WTC11 (cell line): Measurements from ENCODE around the gene C19orf85. TPM values are rescaled to one million over a fixed set of nuclear protein-coding genes. Genes with fewer than 3 reads are reported as not detected.

Source experiments
- ATAC-seq: fragments of 200-7000 bp; cut with Tn5 transposase; 2 replicates; pipeline ENCODE4 v1.10.0; 2021; ENCODE audit warnings: mild to moderate bottlenecking, moderate library complexity
- CTCF ChIA-PET: fragments of 300-600 bp; sonication (Branson Sonifier 250); formaldehyde crosslinking; loops from one replicate; lab custom pipeline; 2021; ENCODE audit warnings: antibody characterized with exemption; lab: Charles Lee
- POLR2A ChIA-PET: fragments of 350-600 bp; sonication (Branson Sonifier 250); formaldehyde crosslinking; loops from one replicate; lab custom pipeline; 2021; ENCODE audit warnings: antibody characterized with exemption; lab: Charles Lee
- DNase-seq: peaks from one replicate; pipeline ENCODE4 v3.0.0; 2021; ENCODE audit warnings: low spot score
- H3K27ac Mint-ChIP-seq: 2 replicates; pipeline ENCODE4 v1.8.0; 2021; ENCODE audit warnings: mixed read lengths
- H3K27me3 Mint-ChIP-seq: 2 replicates; pipeline ENCODE4 v1.8.0; 2021; ENCODE audit warnings: low read depth, mild to moderate bottlenecking, moderate library complexity, mixed read lengths
- H3K36me3 Mint-ChIP-seq: 2 replicates; pipeline ENCODE4 v1.8.0; 2021; ENCODE audit warnings: mixed read lengths
- H3K4me1 Mint-ChIP-seq: 2 replicates; pipeline ENCODE4 v1.8.0; 2022; ENCODE audit warnings: mixed read lengths
- H3K4me3 Mint-ChIP-seq: 2 replicates; pipeline ENCODE4 v1.8.0; 2021; ENCODE audit warnings: mild to moderate bottlenecking, moderate library complexity, mixed read lengths
- H3K9me3 Mint-ChIP-seq: 2 replicates; pipeline ENCODE4 v1.8.0; 2021; ENCODE audit warnings: mixed read lengths
- ATF2 ChIP-seq: sonication (generic); formaldehyde crosslinking; IDR thresholded peaks from 2 replicates; pipeline ENCODE4 v1.8.1; 2022; ENCODE audit warnings: low read depth, missing genetic modification reagents, borderline replicate concordance
- E2F1 ChIP-seq: sonication (generic); formaldehyde crosslinking; IDR thresholded peaks from 2 replicates; pipeline ENCODE4 v1.8.0; 2022; ENCODE audit warnings: mild to moderate bottlenecking, missing genetic modification reagents
- ERG ChIP-seq: fragments of 250-450 bp; sonication (Bioruptor Pico); IDR thresholded peaks from 2 replicates; pipeline ENCODE4 v1.8.0; 2021; ENCODE audit warnings: mild to moderate bottlenecking
- FOXP1 ChIP-seq: sonication (generic); formaldehyde crosslinking; IDR thresholded peaks from 2 replicates; pipeline ENCODE4 v1.8.0; 2022; ENCODE audit warnings: missing genetic modification reagents, mild to moderate bottlenecking, moderate library complexity, borderline replicate concordance
- GABPB1 ChIP-seq: sonication (generic); formaldehyde crosslinking; IDR thresholded peaks from 2 replicates; pipeline ENCODE4 v1.8.1; 2023; ENCODE audit warnings: mild to moderate bottlenecking, missing genetic modification reagents
- HMGXB4 ChIP-seq: sonication (generic); formaldehyde crosslinking; IDR thresholded peaks from 2 replicates; pipeline ENCODE4 v1.8.1; 2023; ENCODE audit warnings: mild to moderate bottlenecking, moderate library complexity, missing genetic modification reagents
- NFE2L1 ChIP-seq: sonication (generic); formaldehyde crosslinking; IDR thresholded peaks from 2 replicates; pipeline ENCODE4 v1.8.1; 2023; ENCODE audit warnings: missing genetic modification reagents
- SMAD3 ChIP-seq: sonication (generic); formaldehyde crosslinking; IDR thresholded peaks from 2 replicates; pipeline ENCODE4 v1.8.0; 2022; ENCODE audit warnings: missing genetic modification reagents, mild to moderate bottlenecking, borderline replicate concordance
- SMAD4 ChIP-seq: sonication (generic); formaldehyde crosslinking; IDR thresholded peaks from 2 replicates; pipeline ENCODE4 v1.8.0; 2022; ENCODE audit warnings: mild to moderate bottlenecking, missing genetic modification reagents
- STAT6 ChIP-seq: sonication (generic); formaldehyde crosslinking; conservative IDR thresholded peaks from 2 replicates; pipeline ENCODE4 v1.8.1; 2023; ENCODE audit warnings: mild to moderate bottlenecking, low read depth, missing genetic modification reagents, moderate library complexity
- TEAD4 ChIP-seq: sonication (generic); formaldehyde crosslinking; IDR thresholded peaks from 2 replicates; pipeline ENCODE4 v1.8.0; 2022; ENCODE audit warnings: mild to moderate bottlenecking, missing genetic modification reagents
- ZNF219 ChIP-seq: sonication (generic); formaldehyde crosslinking; IDR thresholded peaks from 2 replicates; pipeline ENCODE4 v1.8.0; 2023; ENCODE audit warnings: missing genetic modification reagents, mild to moderate bottlenecking, borderline replicate concordance
- ZNF232 ChIP-seq: sonication (generic); formaldehyde crosslinking; IDR thresholded peaks from 2 replicates; pipeline ENCODE4 v1.8.0; 2022; ENCODE audit warnings: mild to moderate bottlenecking, missing genetic modification reagents
- ZNF281 ChIP-seq: sonication (generic); formaldehyde crosslinking; IDR thresholded peaks from 2 replicates; pipeline ENCODE4 v1.8.0; 2023; ENCODE audit warnings: mild to moderate bottlenecking, missing genetic modification reagents
- ZNF512 ChIP-seq: sonication (generic); formaldehyde crosslinking; IDR thresholded peaks from 2 replicates; pipeline ENCODE4 v1.8.1; 2022; ENCODE audit warnings: missing genetic modification reagents, borderline replicate concordance
- total RNA-seq: library from RNA; stranded (reverse); gene quantifications from 3 replicates; pipeline ENCODE4 v1.2.3, GENCODE V29; 2021
- TF ChIP-seq, protein P1 (sequence below): sonication (generic); formaldehyde crosslinking; conservative IDR thresholded peaks from 2 replicates; pipeline ENCODE4 v1.8.1; 2022; ENCODE audit warnings: mild to moderate bottlenecking, missing genetic modification reagents
- TF ChIP-seq, protein P2 (sequence below): sonication (generic); formaldehyde crosslinking; IDR thresholded peaks from 2 replicates; pipeline ENCODE4 v1.8.0; 2023; ENCODE audit warnings: missing genetic modification reagents, mild to moderate bottlenecking, borderline replicate concordance

C19orf85 gene
- total RNA-seq, 1 experiment from 2014 or later = 2.2 TPM

DNA sequence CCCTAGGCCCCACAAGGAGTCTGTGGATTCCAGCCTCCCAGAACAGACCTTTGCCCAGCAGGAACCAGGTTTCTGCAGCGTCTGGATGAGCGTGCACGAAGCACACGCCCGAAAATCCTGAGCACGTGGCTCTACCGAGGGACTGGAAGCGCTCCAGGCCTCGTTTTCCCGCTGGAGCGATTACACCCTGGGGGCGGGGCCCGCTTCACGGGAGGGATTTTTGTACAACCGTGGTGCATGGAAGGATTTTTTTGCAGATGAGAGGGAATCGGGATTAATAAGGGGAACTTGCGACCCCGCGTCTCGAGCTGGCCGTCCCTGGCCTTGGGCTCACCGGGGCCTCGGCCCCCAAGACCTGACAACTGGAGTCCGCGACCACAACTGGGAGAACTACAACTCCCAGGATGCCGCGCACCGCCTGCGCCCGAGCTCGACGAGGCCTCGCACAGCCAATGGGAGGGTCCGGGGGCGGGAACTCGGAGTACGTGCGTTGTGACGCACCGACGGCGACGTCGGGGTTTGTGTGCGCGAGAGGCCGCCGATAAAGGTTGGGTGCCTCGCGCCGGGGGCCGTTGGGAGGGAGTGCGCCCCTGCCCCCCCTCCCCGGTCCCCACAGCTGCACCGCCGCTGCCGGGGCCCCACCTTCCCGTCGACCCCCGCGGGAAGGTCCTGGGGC, 11.7 kb upstream of the C19orf85 start, which contains the start of gene ZNF628:
ZNF628 (plus strand) TSS at position 518 of the 676 bp plus-strand sequence. CDS start 3,294 bp downstream, outside the sequence.
- peaks cover 9% of the 10 kb centered on the region for H3K27me3 Mint-ChIP-seq
- H3K4me1 Mint-ChIP-seq = peaks cover 27% of the 10 kb centered on the region
- peak within 1 kb of the TSS; percentile 81 for H3K27ac Mint-ChIP-seq
- ATAC-seq (peak; percentile 88), DNase-seq (peak; percentile 99)
- ChIA-PET POLR2A (interaction anchor here (1.0 to 2.6 kb wide), 10 partner anchors 9 to 320 kb away, joined by 3 to 15 read pairs (median 4); partner anchors contain the start of genes FIZ1, HSPBP1, ISOC2 and NAT14), CTCF (interaction anchor here (0.7 to 4.5 kb wide), 13 partner anchors 9 to 329 kb away, joined by 3 to 68 read pairs (median 5); partner anchors contain the start of genes ISOC2 and SSC5D)
- H3K4me3 Mint-ChIP-seq = peak within 1 kb of the TSS; percentile 85
- no peaks in the 10 kb centered on the region for H3K9me3 Mint-ChIP-seq
- no peaks in the 10 kb centered on the region for H3K36me3 Mint-ChIP-seq
- TF ChIP-seq, protein P1, sequence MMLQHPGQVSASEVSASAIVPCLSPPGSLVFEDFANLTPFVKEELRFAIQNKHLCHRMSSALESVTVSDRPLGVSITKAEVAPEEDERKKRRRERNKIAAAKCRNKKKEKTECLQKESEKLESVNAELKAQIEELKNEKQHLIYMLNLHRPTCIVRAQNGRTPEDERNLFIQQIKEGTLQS (CRISPR knock-in tag) = 0 out of 2 replicates have a peak, but pooled peaks have one; percentile 51
- TF ChIP-seq ERG (CRISPR knock-in tag) = no peak
- TF ChIP-seq ZNF232 (CRISPR knock-in tag) = no peak
- peak; percentile 94 for TF ChIP-seq FOXP1 (CRISPR knock-in tag)
- TF ChIP-seq GABPB1 = 0 out of 2 replicates have a peak, but pooled peaks have one; percentile 19
- TF ChIP-seq NFE2L1 = peak; percentile 60; the same call in 1 of the 2 replicates
- 0 out of 2 replicates have a peak, but pooled peaks have one; percentile 47 for TF ChIP-seq ATF2 (CRISPR knock-in tag)
- TF ChIP-seq E2F1 = peak; percentile 91
- TF ChIP-seq TEAD4 = peak; percentile 87
- TF ChIP-seq ZNF219 (CRISPR knock-in tag) = peak; percentile 74
- peak; percentile 49; the same call in 1 of the 2 replicates for TF ChIP-seq HMGXB4 (CRISPR knock-in tag)
- no peak for TF ChIP-seq STAT6 (CRISPR knock-in tag)
- no peak for TF ChIP-seq ZNF512 (CRISPR knock-in tag)
- TF ChIP-seq ZNF281 (CRISPR knock-in tag) = peak; percentile 92
- TF ChIP-seq, protein P2, sequence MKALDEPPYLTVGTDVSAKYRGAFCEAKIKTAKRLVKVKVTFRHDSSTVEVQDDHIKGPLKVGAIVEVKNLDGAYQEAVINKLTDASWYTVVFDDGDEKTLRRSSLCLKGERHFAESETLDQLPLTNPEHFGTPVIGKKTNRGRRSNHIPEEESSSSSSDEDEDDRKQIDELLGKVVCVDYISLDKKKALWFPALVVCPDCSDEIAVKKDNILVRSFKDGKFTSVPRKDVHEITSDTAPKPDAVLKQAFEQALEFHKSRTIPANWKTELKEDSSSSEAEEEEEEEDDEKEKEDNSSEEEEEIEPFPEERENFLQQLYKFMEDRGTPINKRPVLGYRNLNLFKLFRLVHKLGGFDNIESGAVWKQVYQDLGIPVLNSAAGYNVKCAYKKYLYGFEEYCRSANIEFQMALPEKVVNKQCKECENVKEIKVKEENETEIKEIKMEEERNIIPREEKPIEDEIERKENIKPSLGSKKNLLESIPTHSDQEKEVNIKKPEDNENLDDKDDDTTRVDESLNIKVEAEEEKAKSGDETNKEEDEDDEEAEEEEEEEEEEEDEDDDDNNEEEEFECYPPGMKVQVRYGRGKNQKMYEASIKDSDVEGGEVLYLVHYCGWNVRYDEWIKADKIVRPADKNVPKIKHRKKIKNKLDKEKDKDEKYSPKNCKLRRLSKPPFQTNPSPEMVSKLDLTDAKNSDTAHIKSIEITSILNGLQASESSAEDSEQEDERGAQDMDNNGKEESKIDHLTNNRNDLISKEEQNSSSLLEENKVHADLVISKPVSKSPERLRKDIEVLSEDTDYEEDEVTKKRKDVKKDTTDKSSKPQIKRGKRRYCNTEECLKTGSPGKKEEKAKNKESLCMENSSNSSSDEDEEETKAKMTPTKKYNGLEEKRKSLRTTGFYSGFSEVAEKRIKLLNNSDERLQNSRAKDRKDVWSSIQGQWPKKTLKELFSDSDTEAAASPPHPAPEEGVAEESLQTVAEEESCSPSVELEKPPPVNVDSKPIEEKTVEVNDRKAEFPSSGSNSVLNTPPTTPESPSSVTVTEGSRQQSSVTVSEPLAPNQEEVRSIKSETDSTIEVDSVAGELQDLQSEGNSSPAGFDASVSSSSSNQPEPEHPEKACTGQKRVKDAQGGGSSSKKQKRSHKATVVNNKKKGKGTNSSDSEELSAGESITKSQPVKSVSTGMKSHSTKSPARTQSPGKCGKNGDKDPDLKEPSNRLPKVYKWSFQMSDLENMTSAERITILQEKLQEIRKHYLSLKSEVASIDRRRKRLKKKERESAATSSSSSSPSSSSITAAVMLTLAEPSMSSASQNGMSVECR = peak; percentile 90
- 0 out of 2 replicates have a peak, but pooled peaks have one; percentile 43 for TF ChIP-seq SMAD3 (CRISPR knock-in tag)
- TF ChIP-seq SMAD4 = peak; percentile 88
